ENCODE data around the gene PUM2.

PUM2 gene

DNA sequence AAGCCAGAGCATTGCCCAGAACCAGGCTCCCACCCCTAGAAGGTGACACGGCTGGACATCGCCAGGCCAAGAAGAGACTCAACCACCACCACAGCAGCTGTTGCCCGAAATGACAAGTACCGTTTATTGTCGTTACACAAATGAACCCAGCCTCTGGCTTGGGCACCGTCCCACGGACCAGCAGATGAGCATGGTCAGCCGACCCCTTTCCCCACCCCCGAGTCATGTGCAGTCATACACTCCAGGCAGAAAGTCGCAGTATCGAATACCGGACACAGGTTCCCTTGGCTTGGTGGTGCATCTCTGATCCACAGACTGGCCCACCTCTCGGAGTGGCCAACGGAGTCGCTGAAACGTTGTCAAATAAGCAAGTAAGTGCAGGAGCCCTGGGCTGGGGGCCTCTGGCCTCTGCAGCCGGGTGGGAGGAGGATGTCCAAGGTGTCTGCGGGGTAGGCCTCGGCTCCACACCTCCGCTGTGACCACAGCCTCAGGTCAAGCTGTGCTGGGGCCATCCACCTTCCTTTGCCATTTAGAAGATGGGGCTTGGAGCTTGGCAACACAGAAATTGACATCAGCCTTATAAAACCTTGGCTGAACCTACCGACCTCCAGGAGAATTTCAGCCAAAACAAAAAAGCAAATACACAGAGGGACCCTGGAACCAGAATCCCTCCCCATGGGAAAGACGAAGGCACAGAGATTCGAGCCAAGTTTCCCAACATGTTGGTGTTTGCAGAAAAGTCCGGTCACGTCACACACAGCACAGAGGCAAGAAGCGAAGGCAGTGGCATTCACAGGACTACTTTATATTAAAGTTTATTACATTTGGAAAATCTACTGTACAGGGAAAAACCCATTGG lies 149.7 kb downstream of the PUM2 start:
- no peak for DNase-seq (ENCODE audit: low read depth)

DNA sequence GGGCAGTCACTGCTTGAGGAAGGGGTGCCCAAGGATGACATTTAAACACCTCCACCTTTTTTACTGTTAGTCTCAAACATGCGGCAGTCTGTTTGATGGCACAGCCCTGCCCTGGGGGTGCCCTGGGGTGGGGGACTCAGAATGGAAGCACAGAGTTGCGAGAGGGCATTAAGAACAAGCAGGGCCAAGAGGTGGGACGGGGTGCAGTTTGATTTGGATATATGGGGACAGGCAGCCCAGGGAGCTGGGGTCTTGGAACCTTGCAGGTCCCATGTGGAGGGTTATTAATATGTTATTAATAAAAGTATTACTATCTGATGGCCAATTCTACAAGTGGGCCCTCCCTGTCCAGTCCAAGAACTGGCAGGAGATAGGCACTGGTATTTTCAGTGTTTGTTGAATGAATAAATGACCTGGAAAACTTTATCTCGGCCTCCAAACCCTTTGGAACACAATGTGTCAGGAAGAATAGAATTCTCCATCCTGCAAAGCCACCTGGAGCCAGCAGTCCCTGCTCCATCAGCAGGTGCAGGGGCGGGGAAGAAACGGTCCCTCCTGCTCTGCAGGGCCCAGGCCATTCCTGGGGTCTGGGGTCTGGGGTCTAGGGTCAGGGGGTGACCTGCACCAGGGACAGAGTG lies 150.9 kb downstream of the PUM2 start:
- no peak for DNase-seq (ENCODE audit: low read depth)

DNA sequence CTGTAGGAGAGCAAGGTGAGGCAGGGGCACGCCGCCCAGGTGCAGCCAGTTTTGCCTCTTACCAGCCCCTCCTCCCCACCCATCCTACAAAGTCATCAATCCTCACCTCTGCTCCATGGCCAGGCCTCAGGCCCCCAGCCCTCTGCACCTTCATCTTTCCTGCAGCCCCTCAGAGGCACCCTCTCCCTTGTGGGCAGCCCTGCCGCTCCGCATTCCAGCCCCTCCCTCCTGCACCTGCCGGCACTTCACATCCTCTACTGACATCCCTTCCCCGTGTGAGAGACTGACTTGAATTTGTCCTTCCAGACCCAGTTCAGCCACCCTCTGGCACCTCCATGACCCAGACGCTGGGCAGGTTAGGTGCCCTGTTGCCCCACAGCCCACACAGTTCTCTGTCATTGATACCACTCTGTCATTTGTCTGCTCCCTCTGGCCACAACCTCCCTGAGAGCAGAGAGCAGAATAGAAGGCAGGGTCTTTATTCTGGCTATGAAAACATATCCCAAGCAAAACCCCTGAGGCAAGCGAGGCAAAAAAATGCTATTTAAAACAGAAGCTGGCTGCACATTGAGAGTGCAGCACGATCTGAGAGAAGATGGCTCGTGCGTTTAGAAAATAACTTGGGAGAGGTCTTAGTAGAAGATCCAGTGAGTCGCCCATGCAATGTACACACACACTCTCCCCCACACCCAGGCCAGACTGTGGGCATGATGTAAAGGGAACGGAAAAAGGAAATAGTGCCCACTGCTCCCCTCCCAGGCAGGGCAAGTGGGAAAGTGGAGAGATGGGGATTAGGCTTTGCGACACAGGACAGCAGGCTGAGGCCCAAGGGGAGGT lies 151.6 kb downstream of the PUM2 start:
- no peak for DNase-seq (ENCODE audit: low read depth)

Measured in activated T-cell treated with anti-CD3 and anti-CD28 coated beads for 24 hours (primary cell).